WTC11 (cell line): ENCODE measurements around the gene SELENBP1. TPM values are rescaled to one million over a fixed set of nuclear protein-coding genes. Genes with fewer than 3 reads are reported as not detected.
"Not testable (repeated sequence)": the region's sequence is repeated elsewhere in the genome, so short reads cannot be mapped to it uniquely, and the experiment has no call there.

Source experiments
- ATAC-seq: fragments of 200-7000 bp; cut with Tn5 transposase; 2 replicates; pipeline ENCODE4 v1.10.0; 2021; ENCODE audit warnings: mild to moderate bottlenecking, moderate library complexity
- CTCF ChIA-PET: fragments of 300-600 bp; sonication (Branson Sonifier 250); formaldehyde crosslinking; loops from one replicate; lab custom pipeline; 2021; ENCODE audit warnings: antibody characterized with exemption; lab: Charles Lee
- POLR2A ChIA-PET: fragments of 350-600 bp; sonication (Branson Sonifier 250); formaldehyde crosslinking; loops from one replicate; lab custom pipeline; 2021; ENCODE audit warnings: antibody characterized with exemption; lab: Charles Lee
- DNase-seq: peaks from one replicate; pipeline ENCODE4 v3.0.0; 2021; ENCODE audit warnings: low spot score
- H3K27ac Mint-ChIP-seq: 2 replicates; pipeline ENCODE4 v1.8.0; 2021; ENCODE audit warnings: mixed read lengths
- H3K27me3 Mint-ChIP-seq: 2 replicates; pipeline ENCODE4 v1.8.0; 2021; ENCODE audit warnings: low read depth, mild to moderate bottlenecking, moderate library complexity, mixed read lengths
- H3K36me3 Mint-ChIP-seq: 2 replicates; pipeline ENCODE4 v1.8.0; 2021; ENCODE audit warnings: mixed read lengths
- H3K4me1 Mint-ChIP-seq: 2 replicates; pipeline ENCODE4 v1.8.0; 2022; ENCODE audit warnings: mixed read lengths
- H3K4me3 Mint-ChIP-seq: 2 replicates; pipeline ENCODE4 v1.8.0; 2021; ENCODE audit warnings: mild to moderate bottlenecking, moderate library complexity, mixed read lengths
- H3K9me3 Mint-ChIP-seq: 2 replicates; pipeline ENCODE4 v1.8.0; 2021; ENCODE audit warnings: mixed read lengths
- ATF2 ChIP-seq: sonication (generic); formaldehyde crosslinking; IDR thresholded peaks from 2 replicates; pipeline ENCODE4 v1.8.1; 2022; ENCODE audit warnings: low read depth, missing genetic modification reagents, borderline replicate concordance
- FOXJ3 ChIP-seq: sonication (generic); formaldehyde crosslinking; IDR thresholded peaks from 2 replicates; pipeline ENCODE4 v1.9.0; 2021; ENCODE audit warnings: missing genetic modification reagents, mild to moderate bottlenecking, borderline replicate concordance
- HMGA2 ChIP-seq: fragments of 250-450 bp; sonication (Bioruptor Pico); IDR thresholded peaks from 2 replicates; pipeline ENCODE4 v1.4.0; 2021; ENCODE audit warnings: mild to moderate bottlenecking, moderate library complexity
- IRF2 ChIP-seq: sonication (generic); formaldehyde crosslinking; IDR thresholded peaks from 2 replicates; pipeline ENCODE4 v1.8.0; 2022; ENCODE audit warnings: low read depth, missing genetic modification reagents, borderline replicate concordance
- JAZF1 ChIP-seq: fragments of 250-450 bp; sonication (Bioruptor Pico); IDR thresholded peaks from 2 replicates; pipeline ENCODE4 v1.9.0; 2021; ENCODE audit warnings: moderate library complexity, mild to moderate bottlenecking, inconsistent platforms
- KAT7 ChIP-seq: sonication (generic); formaldehyde crosslinking; IDR thresholded peaks from 2 replicates; pipeline ENCODE4 v1.8.1; 2023; ENCODE audit warnings: missing genetic modification reagents, mild to moderate bottlenecking, borderline replicate concordance
- MXD4 ChIP-seq: fragments of 250-450 bp; sonication (Bioruptor Pico); IDR thresholded peaks from 2 replicates; pipeline ENCODE4 v1.8.0; 2021; ENCODE audit warnings: mild to moderate bottlenecking, moderate library complexity, borderline replicate concordance
- MYBL2 ChIP-seq: sonication (generic); formaldehyde crosslinking; IDR thresholded peaks from 2 replicates; pipeline ENCODE4 v1.8.1; 2023; ENCODE audit warnings: mild to moderate bottlenecking, moderate library complexity, missing genetic modification reagents
- NFATC4 ChIP-seq: fragments of 250-450 bp; sonication (Bioruptor Pico); IDR thresholded peaks from 2 replicates; pipeline ENCODE4 v1.9.0; 2021; ENCODE audit warnings: mild to moderate bottlenecking
- NFE2L1 ChIP-seq: sonication (generic); formaldehyde crosslinking; IDR thresholded peaks from 2 replicates; pipeline ENCODE4 v1.8.1; 2023; ENCODE audit warnings: missing genetic modification reagents
- SMAD3 ChIP-seq: sonication (generic); formaldehyde crosslinking; IDR thresholded peaks from 2 replicates; pipeline ENCODE4 v1.8.0; 2022; ENCODE audit warnings: missing genetic modification reagents, mild to moderate bottlenecking, borderline replicate concordance
- USF1 ChIP-seq: sonication (generic); formaldehyde crosslinking; IDR thresholded peaks from 2 replicates; pipeline ENCODE4 v1.8.0; 2022; ENCODE audit warnings: mild to moderate bottlenecking, missing genetic modification reagents
- ZNF416 ChIP-seq: fragments of 250-450 bp; sonication (Bioruptor Pico); IDR thresholded peaks from 2 replicates; pipeline ENCODE4 v1.9.0; 2021; ENCODE audit warnings: mild to moderate bottlenecking, inconsistent platforms
- ZNF423 ChIP-seq: fragments of 250-450 bp; sonication (Bioruptor Pico); IDR thresholded peaks from 2 replicates; pipeline ENCODE4 v2.1.2; 2022; ENCODE audit warnings: mild to moderate bottlenecking, moderate library complexity
- ZNF425 ChIP-seq: fragments of 250-450 bp; sonication (Bioruptor Pico); conservative IDR thresholded peaks from 2 replicates; pipeline ENCODE4 v1.9.0; 2021; ENCODE audit warnings: mild to moderate bottlenecking
- ZNF532 ChIP-seq: fragments of 250-450 bp; sonication (Bioruptor Pico); IDR thresholded peaks from 2 replicates; pipeline ENCODE4 v1.9.0; 2021; ENCODE audit warnings: mild to moderate bottlenecking, borderline replicate concordance
- ZNF671 ChIP-seq: fragments of 250-450 bp; sonication (Bioruptor Pico); IDR thresholded peaks from 2 replicates; pipeline ENCODE4 v1.8.0; 2021; ENCODE audit warnings: mild to moderate bottlenecking
- total RNA-seq: library from RNA; stranded (reverse); gene quantifications from 3 replicates; pipeline ENCODE4 v1.2.3, GENCODE V29; 2021
- TF ChIP-seq, protein P1 (sequence below): sonication (generic); formaldehyde crosslinking; IDR thresholded peaks from 2 replicates; pipeline ENCODE4 v1.8.1; 2022; ENCODE audit warnings: missing genetic modification reagents, borderline replicate concordance
- TF ChIP-seq, protein P2 (sequence below): fragments of 250-450 bp; sonication (Bioruptor Pico); IDR thresholded peaks from 2 replicates; pipeline ENCODE4 v1.8.0; 2021; ENCODE audit warnings: mild to moderate bottlenecking
- TF ChIP-seq, protein P3 (sequence below): fragments of 200-600 bp; IDR thresholded peaks from 2 replicates; pipeline ENCODE4 v1.8.0; 2022; ENCODE audit warnings: antibody characterized with exemption

The SELENBP1 gene
- total RNA-seq, 1 experiment from 2014 or later: 17.9 TPM

DNA sequence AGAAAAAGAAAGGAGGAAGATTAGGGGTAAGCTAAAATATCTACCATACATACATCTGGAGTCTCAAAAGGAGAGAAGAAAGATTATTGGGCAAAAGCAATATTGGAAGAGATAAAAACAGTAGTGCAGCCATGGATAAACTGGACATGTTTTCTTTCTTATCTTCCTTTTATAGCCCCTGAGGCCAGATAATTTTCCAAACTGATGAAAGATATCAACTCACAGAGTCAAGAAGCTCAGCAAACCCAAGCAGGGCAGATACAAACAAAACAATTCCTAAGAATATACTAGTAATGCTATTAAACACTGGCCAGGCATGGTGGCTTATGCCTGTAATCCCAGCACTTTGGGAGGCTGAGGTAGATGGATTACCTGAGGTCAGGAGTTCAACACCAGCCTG, 21.1 kb upstream of the SELENBP1 start (continued):
- TF ChIP-seq ZNF425 (CRISPR knock-in tag) (no peak), HMGA2 (no peak), USF1 (CRISPR knock-in tag) (no peak), ZNF671 (no peak), MXD4 (no peak), NFE2L1 (CRISPR knock-in tag) (no peak), MYBL2 (CRISPR knock-in tag) (no peak)
- TF ChIP-seq, protein P1, sequence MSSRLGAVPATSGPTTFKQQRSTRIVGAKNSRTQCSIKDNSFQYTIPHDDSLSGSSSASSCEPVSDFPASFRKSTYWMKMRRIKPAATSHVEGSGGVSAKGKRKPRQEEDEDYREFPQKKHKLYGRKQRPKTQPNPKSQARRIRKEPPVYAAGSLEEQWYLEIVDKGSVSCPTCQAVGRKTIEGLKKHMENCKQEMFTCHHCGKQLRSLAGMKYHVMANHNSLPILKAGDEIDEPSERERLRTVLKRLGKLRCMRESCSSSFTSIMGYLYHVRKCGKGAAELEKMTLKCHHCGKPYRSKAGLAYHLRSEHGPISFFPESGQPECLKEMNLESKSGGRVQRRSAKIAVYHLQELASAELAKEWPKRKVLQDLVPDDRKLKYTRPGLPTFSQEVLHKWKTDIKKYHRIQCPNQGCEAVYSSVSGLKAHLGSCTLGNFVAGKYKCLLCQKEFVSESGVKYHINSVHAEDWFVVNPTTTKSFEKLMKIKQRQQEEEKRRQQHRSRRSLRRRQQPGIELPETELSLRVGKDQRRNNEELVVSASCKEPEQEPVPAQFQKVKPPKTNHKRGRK: no peak

DNA sequence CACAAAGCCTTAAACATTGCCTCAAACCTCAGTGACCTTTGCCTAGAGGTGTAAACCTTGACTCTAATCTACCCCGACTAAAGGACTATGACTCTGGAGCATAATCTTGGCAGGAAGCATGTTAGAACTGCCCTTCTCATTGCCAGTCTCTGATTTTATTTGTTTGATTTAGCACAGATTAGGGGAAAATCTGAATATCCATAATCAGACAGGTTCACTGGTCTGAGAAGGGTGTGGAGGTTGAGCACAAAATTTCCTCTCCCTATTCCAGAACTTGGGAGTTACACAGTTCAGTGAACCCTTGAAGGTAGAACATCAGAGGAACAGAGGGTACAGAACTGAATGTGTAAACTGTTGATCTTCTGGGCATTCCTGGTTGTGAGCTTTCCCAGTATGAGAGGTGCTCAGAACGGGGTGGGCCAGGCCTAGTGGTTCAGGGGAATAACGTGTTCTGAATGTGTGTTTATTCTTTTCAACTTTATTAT, 18.6 kb upstream of the SELENBP1 start:
- no peak for ATAC-seq
- no peak for DNase-seq
- H3K36me3 Mint-ChIP-seq: no peaks in the 10 kb centered on the region
- peaks cover 17% of the 10 kb centered on the region for H3K27me3 Mint-ChIP-seq
- POLR2A ChIA-PET: no interaction called here
- H3K9me3 Mint-ChIP-seq: peaks cover 13% of the 10 kb centered on the region
- no peak overlapping the region for H3K27ac Mint-ChIP-seq
- no peak overlapping the region for H3K4me3 Mint-ChIP-seq
- H3K4me1 Mint-ChIP-seq: no peaks in the 10 kb centered on the region
- TF ChIP-seq, protein P2, sequence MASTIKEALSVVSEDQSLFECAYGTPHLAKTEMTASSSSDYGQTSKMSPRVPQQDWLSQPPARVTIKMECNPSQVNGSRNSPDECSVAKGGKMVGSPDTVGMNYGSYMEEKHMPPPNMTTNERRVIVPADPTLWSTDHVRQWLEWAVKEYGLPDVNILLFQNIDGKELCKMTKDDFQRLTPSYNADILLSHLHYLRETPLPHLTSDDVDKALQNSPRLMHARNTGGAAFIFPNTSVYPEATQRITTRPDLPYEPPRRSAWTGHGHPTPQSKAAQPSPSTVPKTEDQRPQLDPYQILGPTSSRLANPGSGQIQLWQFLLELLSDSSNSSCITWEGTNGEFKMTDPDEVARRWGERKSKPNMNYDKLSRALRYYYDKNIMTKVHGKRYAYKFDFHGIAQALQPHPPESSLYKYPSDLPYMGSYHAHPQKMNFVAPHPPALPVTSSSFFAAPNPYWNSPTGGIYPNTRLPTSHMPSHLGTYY (CRISPR knock-in tag): no peak
- TF ChIP-seq, protein P3, sequence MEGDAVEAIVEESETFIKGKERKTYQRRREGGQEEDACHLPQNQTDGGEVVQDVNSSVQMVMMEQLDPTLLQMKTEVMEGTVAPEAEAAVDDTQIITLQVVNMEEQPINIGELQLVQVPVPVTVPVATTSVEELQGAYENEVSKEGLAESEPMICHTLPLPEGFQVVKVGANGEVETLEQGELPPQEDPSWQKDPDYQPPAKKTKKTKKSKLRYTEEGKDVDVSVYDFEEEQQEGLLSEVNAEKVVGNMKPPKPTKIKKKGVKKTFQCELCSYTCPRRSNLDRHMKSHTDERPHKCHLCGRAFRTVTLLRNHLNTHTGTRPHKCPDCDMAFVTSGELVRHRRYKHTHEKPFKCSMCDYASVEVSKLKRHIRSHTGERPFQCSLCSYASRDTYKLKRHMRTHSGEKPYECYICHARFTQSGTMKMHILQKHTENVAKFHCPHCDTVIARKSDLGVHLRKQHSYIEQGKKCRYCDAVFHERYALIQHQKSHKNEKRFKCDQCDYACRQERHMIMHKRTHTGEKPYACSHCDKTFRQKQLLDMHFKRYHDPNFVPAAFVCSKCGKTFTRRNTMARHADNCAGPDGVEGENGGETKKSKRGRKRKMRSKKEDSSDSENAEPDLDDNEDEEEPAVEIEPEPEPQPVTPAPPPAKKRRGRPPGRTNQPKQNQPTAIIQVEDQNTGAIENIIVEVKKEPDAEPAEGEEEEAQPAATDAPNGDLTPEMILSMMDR: no peak
- TF ChIP-seq IRF2 (no peak), SMAD3 (no peak), NFATC4 (CRISPR knock-in tag) (no peak), ZNF416 (CRISPR knock-in tag) (no peak), ZNF423 (CRISPR knock-in tag) (no peak), KAT7 (CRISPR knock-in tag) (no peak), ZNF532 (CRISPR knock-in tag) (no peak), JAZF1 (CRISPR knock-in tag) (no peak), FOXJ3 (CRISPR knock-in tag) (no peak), ATF2 (CRISPR knock-in tag) (no peak)
- TF ChIP-seq, all 79 proteins: peak for 0
- CTCF ChIA-PET: interaction anchor here (0.6 kb wide), 1 partner anchor 52 kb away, joined by 3 read pairs; no protein-coding TSS in a partner anchor

GRCh38 chr1:151390221-151391078, 17.9 kb upstream of the SELENBP1 start:
- CTCF ChIA-PET, H3K4me1 Mint-ChIP-seq: not testable (repeated sequence)

More at GRCh38 chr1:151390221-151391078, 17.9 kb upstream of the SELENBP1 start:
- H3K27me3 Mint-ChIP-seq: peaks cover 17% of the 10 kb centered on the region
- POLR2A ChIA-PET, ATAC-seq, DNase-seq, H3K27ac Mint-ChIP-seq, H3K36me3 Mint-ChIP-seq, H3K4me3 Mint-ChIP-seq: not testable (repeated sequence)
- H3K9me3 Mint-ChIP-seq: peaks cover 15% of the 10 kb centered on the region
